ENCODE results near the gene EFNA2. TPM values are rescaled to one million over a fixed set of nuclear protein-coding genes. Genes with fewer than 3 reads are reported as not detected.

The EFNA2 gene
- total RNA-seq, 1 experiment from 2014 or later, result 12.2 TPM

- Histone ChIP-seq H3K4me2 (ENCODE audit: low read length) (no peak overlapping the region), H2AFZ (ENCODE audit: low read depth, low read length, poor library complexity, severe bottlenecking) (no peak overlapping the region), H3K36me3 (ENCODE audit: control insufficient read depth in 1 of 2, insufficient read depth in 2 of 2, low read length in 2 of 2) (no peaks in the 10 kb centered on the region), H3K9me2 (ENCODE audit: insufficient read depth) (no peaks in the 10 kb centered on the region), H3K4me1 (ENCODE audit: control insufficient read depth in 1 of 2, insufficient read depth in 2 of 2, low read length in 2 of 2) (peaks cover 5 to 22% of the 10 kb centered on the region in 2 experiments), H3K4me3 (replicated peaks in 1 of 2; ENCODE audit: low read depth in 1 of 2, low read length in 2 of 2) (no peak overlapping the region), H3K79me2 (ENCODE audit: insufficient read depth, low read length) (no peaks in the 10 kb centered on the region), H3K27ac (ENCODE audit: low read depth, low read length) (no peak overlapping the region), H3K9ac (ENCODE audit: low read length) (no peak overlapping the region), H3K9me3 (ENCODE audit: control insufficient read depth in 1 of 2, insufficient read depth in 1 of 2, low read depth in 1 of 2, low read length in 2 of 2) (no peaks in the 10 kb centered on the region), H3K27me3 (ENCODE audit: insufficient read depth, low read length) (0 out of 2 replicates have a peak, but pooled peaks cover 4% of the 10 kb centered on the region), H4K20me1 (ENCODE audit: insufficient read depth) (no peaks in the 10 kb centered on the region)
- DNase-seq (ENCODE audit: low read depth, low spot score) (no peak), ATAC-seq (no peak)
- POLR2A ChIA-PET, result no interaction called here
- intact Hi-C loops (cut with micrococcal nuclease), result no loop called here
- TF ChIP-seq ZNF274 (IDR thresholded peaks at IDR 0.05; ENCODE audit: low read depth, low read length) (no peak), EGR1 (IDR thresholded peaks at IDR 0.05; ENCODE audit: low read depth) (no peak), POLR2AphosphoS5 (IDR thresholded peaks at IDR 0.05; ENCODE audit: low read depth, low read length) (no peak)
- CTCF ChIA-PET, result no interaction called here
- RAD21 ChIA-PET (ENCODE audit: low non-redundant PET in 1 of 2, low total read pairs in 2 of 2, uncharacterized antibody in 2 of 2, unreplicated experiment in 2 of 2), result no interaction called here
- no TSS peak for BruUV-seq (replicated peaks)
Observed at GRCh38 chr19:1322198-1322981, 36.7 kb downstream of the EFNA2 start.

- intact Hi-C loops (cut with micrococcal nuclease), result no loop called here
- Histone ChIP-seq H3K9me2 (ENCODE audit: insufficient read depth) (no peaks in the 10 kb centered on the region), H3K9me3 (ENCODE audit: control insufficient read depth in 1 of 2, insufficient read depth in 1 of 2, low read depth in 1 of 2, low read length in 2 of 2) (no peaks in the 10 kb centered on the region), H3K27ac (ENCODE audit: low read depth, low read length) (no peak overlapping the region; the same call in 1 of the 2 replicates), H3K27me3 (ENCODE audit: insufficient read depth, low read length) (no peaks in the 10 kb centered on the region), H3K4me1 (ENCODE audit: control insufficient read depth in 1 of 2, insufficient read depth in 2 of 2, low read length in 2 of 2) (peaks cover 5 to 15% of the 10 kb centered on the region in 2 experiments), H3K79me2 (ENCODE audit: insufficient read depth, low read length) (no peaks in the 10 kb centered on the region), H3K9ac (ENCODE audit: low read length) (no peak overlapping the region), H2AFZ (ENCODE audit: low read depth, low read length, poor library complexity, severe bottlenecking) (no peak overlapping the region), H3K36me3 (ENCODE audit: control insufficient read depth in 1 of 2, insufficient read depth in 2 of 2, low read length in 2 of 2) (no peaks in the 10 kb centered on the region), H4K20me1 (ENCODE audit: insufficient read depth) (no peaks in the 10 kb centered on the region), H3K4me2 (ENCODE audit: low read length) (peak overlapping the region; percentile 85), H3K4me3 (replicated peaks in 1 of 2; ENCODE audit: low read depth in 1 of 2, low read length in 2 of 2) (no peak overlapping the region)
- CTCF ChIA-PET, result no interaction called here
- DNase-seq (ENCODE audit: low read depth, low spot score) (no peak), ATAC-seq (no peak)
- TF ChIP-seq REST (IDR thresholded peaks at IDR 0.05; ENCODE audit: low read depth), result no peak
- no peak for TF ChIP-seq MAX (IDR thresholded peaks at IDR 0.05)
- no peak for TF ChIP-seq ELF1 (IDR thresholded peaks at IDR 0.05; ENCODE audit: borderline replicate concordance, low read depth)
- no peak for TF ChIP-seq TCF7L2 (IDR thresholded peaks at IDR 0.05; ENCODE audit: borderline replicate concordance, extremely low read depth, insufficient read depth, insufficient read length)
- TF ChIP-seq CBX3 (IDR thresholded peaks at IDR 0.05; ENCODE audit: low read depth), result no peak
- no peak for TF ChIP-seq JUND (IDR thresholded peaks at IDR 0.05)
- no peak for TF ChIP-seq ATF3 (IDR thresholded peaks at IDR 0.05)
- TF ChIP-seq ZBTB33 (IDR thresholded peaks at IDR 0.05; ENCODE audit: extremely low read depth, insufficient replicate concordance, low read length), result no peak
- no peak for TF ChIP-seq FOSL1 (IDR thresholded peaks at IDR 0.05; ENCODE audit: low read depth)
- TF ChIP-seq EGR1 (IDR thresholded peaks at IDR 0.05; ENCODE audit: low read depth), result no peak
- no peak for TF ChIP-seq POLR2AphosphoS5 (IDR thresholded peaks at IDR 0.05; ENCODE audit: low read depth, low read length)
- no TSS peak for BruUV-seq (replicated peaks)
- POLR2A ChIA-PET, result no interaction called here
- RAD21 ChIA-PET (ENCODE audit: low non-redundant PET in 1 of 2, low total read pairs in 2 of 2, uncharacterized antibody in 2 of 2, unreplicated experiment in 2 of 2), result no interaction called here
Observed at GRCh38 chr19:1324249-1324805, 38.7 kb downstream of the EFNA2 start.
